IPS-NIHi7 (cell line): ENCODE measurements around the gene SDHAF1.
A peak's percentile ranks its signal among the peaks of the same experiment; 100 is the strongest.
"Not testable (repeated sequence)": the region's sequence is repeated elsewhere in the genome, so short reads cannot be mapped to it uniquely, and the experiment has no call there.

ENCODE experiments used
- DNase-seq: peaks from one replicate; pipeline ENCODE4 v3.0.0; 2012; ENCODE audit warnings: mixed read lengths; ENCODE audit errors: extremely low spot score

The SDHAF1 gene

DNA sequence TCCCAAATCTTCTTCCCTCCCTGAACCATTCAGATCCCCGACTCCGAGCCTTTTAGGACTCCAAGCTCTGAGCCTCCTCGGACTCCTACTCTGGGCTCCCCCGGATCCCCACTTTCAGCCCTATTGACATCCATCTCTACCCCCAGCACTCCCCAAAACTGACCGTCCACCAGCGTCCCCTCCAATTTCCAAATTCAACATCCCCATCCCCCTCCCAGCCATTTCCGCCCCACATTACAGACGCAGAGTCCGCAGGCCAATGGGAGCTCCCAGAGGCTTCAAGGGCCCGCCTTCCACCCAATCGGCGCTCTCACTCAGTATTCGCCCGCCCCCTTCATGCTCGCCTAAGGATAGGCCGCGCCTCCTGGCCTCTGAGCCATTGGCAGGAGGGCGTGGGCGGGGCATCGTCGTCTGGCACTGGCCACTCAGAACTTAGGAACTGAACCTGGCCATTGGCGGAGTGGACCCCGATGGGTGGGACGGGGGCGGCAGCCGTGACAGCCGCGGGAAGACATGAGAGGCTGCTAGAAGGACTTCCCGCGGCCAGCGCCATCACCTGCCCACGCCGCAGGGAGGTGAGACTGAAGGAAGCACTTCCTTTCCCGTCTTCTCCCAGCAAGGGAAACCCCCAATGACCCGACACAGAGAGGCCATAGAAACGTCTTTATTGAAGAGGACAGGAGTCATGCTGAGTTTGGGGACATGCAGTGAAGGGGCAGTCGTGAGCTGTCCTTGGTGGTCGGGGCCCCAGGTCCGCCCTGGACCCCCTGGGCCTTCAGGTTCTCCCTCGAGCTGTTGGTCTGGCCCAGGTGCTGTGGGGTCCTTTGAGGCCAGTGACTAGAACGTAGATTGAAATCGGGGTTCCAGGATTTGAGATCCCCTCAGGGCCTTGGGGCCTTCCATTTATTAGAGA, 19.3 kb downstream of the SDHAF1 start, which contains the start of gene ALKBH6:
Gene ALKBH6 (minus strand): TSS at position 202 of the 913 bp plus-strand sequence. CDS start 816 bp downstream, outside the sequence.
- peak; percentile 100 for DNase-seq

DNA sequence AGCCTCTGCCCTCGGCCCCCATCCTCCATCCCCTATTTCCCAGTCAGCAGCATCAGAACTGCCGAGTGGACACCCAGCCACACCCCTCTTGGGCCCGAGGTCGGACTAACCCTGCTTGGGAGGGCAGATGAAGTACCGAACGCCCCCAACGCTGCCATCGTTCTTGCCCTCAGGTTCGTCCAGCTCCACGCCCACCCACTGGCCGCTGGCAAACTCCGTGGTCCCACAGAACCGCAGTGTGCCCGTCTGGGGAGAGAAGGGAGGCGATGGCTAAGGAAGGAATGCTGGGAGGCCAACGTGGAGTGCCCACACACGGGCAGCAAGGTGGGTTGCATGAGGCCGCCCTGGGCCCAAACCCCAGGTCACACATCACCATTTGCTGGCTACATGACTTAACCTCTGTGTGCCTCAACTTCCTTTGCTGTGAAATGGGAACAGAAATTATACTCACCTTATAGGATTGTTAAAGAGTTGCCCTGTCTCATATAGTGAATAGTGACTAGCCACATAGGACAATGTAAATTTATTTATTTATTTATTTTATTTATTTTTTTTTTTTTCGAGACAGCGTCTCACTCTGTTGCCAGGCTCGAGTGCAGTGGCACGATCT, 24.2 kb downstream of the SDHAF1 start:
- no peak for DNase-seq

DNA sequence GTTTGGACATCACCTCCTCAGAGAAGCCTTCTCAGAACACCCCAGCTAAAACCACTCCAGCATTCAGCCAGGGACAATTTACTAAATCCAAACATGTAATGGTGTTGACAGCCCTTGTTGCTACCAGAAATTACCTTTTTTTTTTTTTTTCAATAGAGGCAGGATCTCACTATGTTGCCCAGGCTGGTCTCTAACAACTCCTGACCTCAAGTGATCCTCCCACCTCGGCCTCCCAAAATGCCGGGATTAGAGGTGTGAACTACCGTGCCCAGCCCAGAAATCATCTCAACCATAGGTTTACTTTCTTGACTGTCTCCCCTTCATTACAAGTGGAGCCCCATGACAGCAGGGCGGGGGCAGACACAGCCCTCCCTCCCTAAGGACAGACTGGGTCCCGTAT, 28.4 kb downstream of the SDHAF1 start:
- DNase-seq = no peak

DNA sequence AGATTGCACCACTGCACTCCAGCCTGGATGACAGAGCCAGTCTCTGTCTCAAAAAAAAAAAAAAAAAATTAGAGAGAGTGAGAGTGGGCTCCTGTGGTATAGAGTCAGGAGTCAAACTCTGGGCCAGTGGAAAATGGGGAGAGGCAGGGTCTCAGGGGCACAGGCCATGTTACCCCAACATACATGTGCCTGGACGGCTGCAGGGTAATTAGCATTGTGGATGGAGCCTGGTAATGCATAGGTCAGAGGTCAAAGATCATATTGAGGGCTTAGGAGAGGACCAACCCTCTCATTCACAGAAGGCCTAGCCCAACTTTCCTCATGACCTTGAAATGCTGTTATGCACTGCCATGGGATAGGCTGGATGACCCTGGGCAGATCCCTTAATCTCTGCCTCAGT, 30.6 kb downstream of the SDHAF1 start:
- DNase-seq = no peak

DNA sequence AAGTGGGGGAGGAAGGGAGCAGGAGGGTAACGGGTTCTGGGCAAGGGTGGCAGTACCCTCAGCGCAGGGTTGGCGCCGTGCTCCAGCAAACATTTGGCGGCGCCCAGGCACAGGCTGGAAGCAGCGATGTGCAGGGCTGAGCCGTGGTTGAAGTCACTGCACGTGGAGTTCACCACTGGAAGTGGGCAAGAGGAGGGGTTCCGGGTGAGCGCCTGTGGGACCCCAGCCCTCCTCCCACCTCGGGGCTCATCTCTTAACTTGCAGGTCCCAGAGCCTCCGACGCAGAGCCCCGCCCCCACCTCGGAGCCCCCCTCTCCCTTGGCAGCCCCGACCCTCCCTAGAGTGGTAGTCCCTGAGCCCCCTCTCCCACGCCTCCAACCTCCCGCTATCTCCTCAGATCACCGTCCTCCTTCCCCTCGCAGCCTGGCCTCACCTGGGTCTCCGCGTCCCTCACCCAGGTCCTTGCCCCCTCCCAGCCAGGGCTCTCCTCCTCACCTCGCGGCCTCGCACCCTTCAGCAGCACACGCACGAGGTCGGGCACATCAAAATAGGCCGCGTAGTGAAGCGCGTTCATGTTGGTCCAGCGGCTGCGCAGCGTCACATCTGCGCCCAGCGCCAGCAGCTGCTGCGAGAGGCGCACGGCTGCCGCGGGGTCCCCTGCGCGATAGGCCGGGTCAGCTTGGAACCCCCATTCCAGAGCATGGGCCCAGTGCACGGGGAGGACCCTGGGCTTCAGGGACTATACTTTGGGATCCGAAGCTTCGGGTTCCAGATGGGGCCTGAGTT, 31.3 kb downstream of the SDHAF1 start:
- DNase-seq = no peak

DNA sequence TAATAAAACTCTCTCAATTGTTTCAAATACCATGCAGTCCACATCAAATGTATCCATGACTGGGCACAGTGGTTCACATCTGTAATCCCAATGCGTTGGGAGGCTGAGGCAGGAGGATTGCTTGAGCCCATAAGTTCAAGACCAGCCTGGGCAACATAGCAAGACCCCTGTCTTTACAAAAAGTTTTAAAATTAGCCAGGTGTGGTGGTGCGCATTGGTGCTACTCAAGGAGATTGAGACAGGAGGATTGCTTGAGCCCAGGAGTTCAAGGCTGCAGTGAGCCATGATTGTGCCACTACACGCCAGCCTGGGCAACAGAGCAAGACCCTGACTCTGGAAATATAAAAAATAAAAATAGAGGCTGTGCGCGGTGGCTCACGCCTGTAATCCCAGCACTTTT, 32.7 kb downstream of the SDHAF1 start:
- DNase-seq = no peak

DNA sequence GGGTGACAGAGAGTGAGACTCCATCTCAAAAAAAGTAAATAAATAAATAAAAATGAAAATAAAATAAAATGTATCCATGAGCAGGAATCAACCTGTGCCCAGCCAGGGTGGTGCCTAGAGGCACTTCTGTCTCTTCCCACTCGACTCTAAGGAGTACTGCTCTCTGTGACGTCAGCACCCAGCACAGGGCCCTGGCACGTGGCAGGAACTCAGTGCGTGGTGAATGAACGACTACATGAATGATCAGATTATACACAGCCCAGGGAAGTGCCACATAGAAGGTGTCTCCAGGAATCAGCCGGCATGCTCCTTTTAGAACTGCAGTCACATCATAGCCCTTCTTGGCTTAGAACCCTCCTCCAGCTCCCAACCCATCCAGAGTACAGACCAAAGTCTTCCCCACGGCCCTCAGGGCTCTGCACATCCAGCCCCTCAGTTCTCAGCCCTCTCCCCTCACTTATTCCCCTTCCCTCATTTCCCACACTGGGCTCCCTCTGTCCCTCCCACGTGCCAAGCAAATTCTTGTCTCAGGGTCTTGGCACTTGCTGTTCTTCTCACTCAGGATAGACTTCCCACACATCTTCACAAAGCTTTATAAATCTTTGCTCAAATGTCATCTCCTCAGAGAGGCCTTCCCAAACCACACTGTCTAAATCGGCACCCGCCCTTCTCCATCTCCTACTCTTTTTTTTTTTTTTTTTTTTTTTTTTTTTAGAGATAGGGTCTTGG, 33.5 kb downstream of the SDHAF1 start:
- no peak for DNase-seq

DNA sequence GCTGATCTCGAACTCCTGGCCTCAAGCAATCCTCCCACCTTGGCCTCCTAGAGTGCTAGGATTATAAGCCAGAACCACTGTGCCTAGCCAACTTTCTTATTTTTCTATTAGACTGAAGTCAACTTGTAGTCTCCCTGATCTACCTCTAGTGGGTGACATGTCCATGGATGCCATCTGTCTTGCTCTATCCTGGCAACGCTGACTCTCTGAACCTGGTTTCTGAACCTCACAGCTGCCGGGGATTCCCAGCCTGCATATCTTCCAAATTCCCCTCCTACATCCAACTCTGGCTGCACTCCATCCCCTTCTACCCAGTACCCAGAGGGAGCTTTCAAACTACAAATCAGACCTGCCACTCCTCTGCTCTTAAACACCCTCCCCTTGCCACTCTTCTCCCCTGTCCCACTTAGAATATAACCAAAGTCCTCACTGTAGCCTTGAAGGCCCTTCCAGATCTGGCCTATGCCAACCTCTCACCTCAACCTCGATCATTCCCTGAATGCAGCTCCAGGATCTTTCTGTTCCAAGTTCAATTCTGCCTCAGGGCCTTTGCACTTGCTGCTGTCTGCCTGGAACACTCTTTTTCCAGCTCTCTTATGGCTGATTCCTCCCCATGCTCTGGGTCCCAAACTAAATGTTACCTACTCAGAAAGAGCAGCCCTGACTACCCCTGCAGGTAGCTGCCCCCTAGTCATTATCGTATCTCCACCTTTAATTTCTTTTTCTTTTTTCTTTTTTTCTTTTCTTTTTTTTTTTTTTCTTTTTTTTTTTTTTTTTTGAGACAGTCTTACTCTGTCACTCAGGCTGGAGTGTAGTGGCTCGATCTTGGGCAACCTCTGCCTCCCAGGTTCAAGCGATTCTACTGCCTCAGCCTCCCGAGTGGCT, 35.5 kb downstream of the SDHAF1 start:
- DNase-seq = no peak

DNA sequence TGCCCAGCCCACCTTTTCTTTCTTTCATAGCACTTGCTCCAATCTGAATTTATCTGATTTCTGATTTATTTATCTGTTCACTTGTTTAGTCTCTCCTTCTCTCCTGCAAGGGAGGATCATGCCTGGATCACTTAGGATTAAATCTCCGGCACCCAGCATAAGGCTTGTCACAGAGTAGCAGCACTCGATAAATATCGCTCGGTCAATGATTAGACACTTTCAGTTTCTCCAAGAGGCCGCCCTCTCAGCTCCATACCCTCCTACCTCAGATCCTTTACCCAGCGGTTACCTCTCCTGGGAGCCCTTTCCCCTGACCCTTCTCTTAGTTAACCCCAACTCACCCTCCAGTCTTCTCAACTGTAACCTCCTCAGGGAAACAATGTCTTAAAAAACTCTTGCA, 36.3 kb downstream of the SDHAF1 start:
- DNase-seq = no peak

DNA sequence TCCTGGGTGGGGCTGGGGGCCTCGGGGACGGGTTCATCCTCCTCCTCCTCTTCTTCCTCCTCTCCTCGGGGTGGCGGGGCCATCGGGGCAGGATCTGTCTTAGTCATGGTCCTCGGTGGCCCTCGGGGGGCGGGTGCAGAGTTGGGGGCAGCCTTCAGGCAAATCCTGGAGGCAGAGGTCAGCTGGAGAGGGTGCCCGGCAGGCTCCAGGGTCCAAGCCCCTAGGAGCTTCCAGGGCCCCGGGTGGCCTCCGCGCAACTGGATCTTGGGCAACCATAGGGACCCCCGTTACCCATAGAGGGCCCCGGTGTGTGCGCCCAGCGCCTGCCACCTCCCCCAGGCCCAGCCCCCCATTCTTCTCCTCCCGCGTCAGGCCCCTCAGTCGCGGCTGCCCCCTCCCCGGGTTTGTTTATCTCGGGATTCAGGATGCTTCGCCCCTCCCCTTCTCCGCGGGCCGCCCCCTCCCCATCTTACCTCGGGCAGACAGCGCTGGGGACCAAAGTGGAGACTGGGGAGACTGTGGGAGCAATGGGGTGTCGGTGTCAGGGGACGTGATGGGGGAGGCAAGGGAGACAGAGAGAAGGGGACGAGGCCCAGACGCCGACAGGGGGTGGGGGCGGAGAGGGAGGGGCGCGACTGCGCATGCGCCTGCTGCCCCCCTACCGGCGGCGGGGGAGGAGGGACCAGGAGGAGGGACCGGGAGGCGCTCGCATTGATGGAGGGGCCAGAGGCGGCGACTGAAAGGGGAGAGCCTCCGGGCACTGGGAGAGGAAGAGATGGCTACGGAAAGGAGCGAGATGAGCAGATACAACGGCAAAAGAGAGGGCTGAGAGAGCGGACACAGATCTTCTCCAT, 37.5 kb downstream of the SDHAF1 start, which contains the start of gene CLIP3:
Gene CLIP3 (minus strand): TSS at position 623 of the 854 bp plus-strand sequence. CDS start 516 bp downstream, at position 107.
- DNase-seq = peak; percentile 99

DNA sequence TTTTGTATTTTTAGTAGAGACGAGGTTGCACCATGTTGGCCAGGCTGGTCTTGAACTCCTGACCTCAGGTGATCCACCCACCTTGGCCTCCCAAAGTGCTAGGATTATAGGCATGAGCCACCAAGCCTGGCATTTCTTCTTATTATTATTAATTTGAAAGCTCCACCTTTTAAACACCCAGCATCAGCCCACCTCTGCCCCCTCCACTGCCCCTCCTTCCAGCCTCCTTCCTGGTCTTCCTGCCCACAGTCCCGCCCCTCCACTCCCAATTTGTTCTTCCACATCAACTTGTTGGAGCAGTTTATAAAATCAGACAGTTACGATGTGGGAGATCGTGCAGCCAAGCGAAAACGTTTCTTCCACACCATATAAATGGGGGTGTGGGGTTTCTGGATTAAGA, 45.5 kb downstream of the SDHAF1 start:
- DNase-seq = no peak

DNA sequence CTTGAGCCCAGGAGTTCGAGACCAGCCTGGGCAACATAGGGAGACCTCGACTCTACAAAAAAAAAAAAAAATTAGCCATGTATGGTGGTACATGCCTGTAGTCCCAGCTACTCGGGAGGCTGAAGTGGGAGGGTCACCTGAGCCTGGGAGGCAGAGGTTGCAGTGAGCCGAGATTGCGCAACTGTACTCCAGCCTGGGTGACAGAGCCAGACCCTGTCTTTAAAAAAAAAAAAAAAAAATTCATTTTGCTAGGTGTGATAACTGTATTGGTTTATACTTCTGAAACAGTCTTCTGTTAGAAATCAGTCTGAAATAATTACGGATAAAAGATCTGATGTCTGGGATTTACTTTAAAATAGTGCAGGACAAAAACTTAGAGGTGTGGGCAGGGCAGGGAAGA, 46.1 kb downstream of the SDHAF1 start:
- DNase-seq = not testable (repeated sequence)

DNA sequence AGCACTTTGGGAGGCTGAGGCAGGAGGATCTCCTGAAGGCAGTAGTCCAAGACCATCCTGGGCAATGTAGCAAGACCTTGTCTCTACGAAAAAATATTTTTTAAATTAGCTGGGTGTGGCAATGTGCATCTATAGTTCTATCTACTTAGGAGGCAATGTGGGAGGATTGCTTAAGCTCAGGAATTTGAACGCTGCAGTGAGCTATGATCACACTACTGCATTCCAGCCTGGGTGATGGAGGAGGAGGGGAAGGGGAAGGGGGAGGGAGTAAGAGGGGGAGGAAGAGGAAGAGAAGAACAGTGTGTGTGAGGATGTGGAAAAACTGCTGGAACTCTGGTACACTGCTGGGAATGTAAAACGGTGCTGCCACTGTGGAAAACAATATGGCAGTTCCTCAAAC, 46.8 kb downstream of the SDHAF1 start:
- no peak for DNase-seq

DNA sequence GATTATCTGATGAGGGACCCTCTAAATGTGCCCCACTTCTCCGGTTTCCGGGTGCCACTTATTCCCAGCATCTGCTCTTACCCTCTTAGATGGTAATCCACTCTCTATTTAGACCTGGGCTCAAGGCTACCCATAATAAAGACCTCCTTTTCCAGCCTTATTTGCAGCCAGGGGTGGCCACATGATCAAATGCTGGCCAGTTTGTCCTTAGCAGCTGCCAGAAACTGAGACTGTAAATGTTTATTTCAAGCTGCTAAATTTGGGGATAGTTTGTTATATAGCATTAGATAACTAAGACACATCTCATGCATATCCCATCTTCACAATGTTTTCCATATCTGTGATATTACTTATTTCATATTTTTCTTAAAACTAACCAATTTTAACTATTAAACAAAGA, 49.0 kb downstream of the SDHAF1 start:
- DNase-seq = no peak
